Natural killer cell (primary cell): ENCODE results near the gene KCNN1. TPM values are rescaled to one million over a fixed set of nuclear protein-coding genes. Genes with fewer than 3 reads are reported as not detected.
A peak's percentile ranks its signal among the peaks of the same experiment; 100 is the strongest.

ENCODE experiments used
- ATAC-seq, 3 donors: fragments of 150-1000 bp in 2 of 3; fragments of 200-7000 bp in 1 of 3; cut with Tn5 transposase; 1 replicate in 1 of 3; 2 replicates in 2 of 3; pipeline ENCODE4 v1.10.0; 2021; ENCODE audit warnings: mild to moderate bottlenecking in 2 of 3, moderate library complexity in 2 of 3
- DNase-seq, 2 donors: peaks; one replicate each; pipeline versions ENCODE4 v3.0.0 to v3.0.0-alpha.2; 2013 to 2021; ENCODE audit warnings: mixed read lengths in 1 of 2
- H3K27ac ChIP-seq: one replicate; pipeline ENCODE4 v1.5.1; 2013; ENCODE audit warnings: mild to moderate bottlenecking, low read length
- H3K27me3 ChIP-seq: one replicate; pipeline ENCODE4 v1.6.1; 2013; ENCODE audit warnings: low read length; ENCODE audit not compliant: control insufficient read depth, insufficient read depth
- H3K36me3 ChIP-seq: one replicate; pipeline ENCODE4 v1.6.1; 2013; ENCODE audit warnings: low read length; ENCODE audit not compliant: control insufficient read depth, insufficient read depth
- H3K4me1 ChIP-seq: one replicate; pipeline ENCODE4 v1.6.1; 2013; ENCODE audit warnings: low read length; ENCODE audit not compliant: control insufficient read depth, insufficient read depth
- H3K4me3 ChIP-seq: one replicate; pipeline ENCODE4 v1.5.1; 2013; ENCODE audit warnings: low read length
- H3K9me3 ChIP-seq: one replicate; pipeline ENCODE4 v1.6.1; 2013; ENCODE audit warnings: low read length; ENCODE audit not compliant: control insufficient read depth, insufficient read depth
- H3K27ac Mint-ChIP-seq, 2 donors: one replicate each; pipeline ENCODE4 v1.8.0; 2022; ENCODE audit warnings: mild to moderate bottlenecking in 2 of 2, mixed read lengths in 2 of 2, moderate library complexity in 1 of 2
- H3K27me3 Mint-ChIP-seq, 2 donors: one replicate each; pipeline ENCODE4 v1.8.0; 2022; ENCODE audit warnings: low read depth in 2 of 2, mixed read lengths in 2 of 2
- H3K36me3 Mint-ChIP-seq: one replicate; pipeline ENCODE4 v1.8.0; 2022; ENCODE audit warnings: mixed read lengths
- H3K4me1 Mint-ChIP-seq, 2 donors: one replicate each; pipeline ENCODE4 v1.8.0; 2022; ENCODE audit warnings: mixed read lengths in 2 of 2
- H3K4me3 Mint-ChIP-seq: one replicate; pipeline ENCODE4 v1.8.0; 2022; ENCODE audit warnings: mild to moderate bottlenecking, moderate library complexity, mixed read lengths
- H3K9me3 Mint-ChIP-seq, 2 donors: one replicate each; pipeline ENCODE4 v1.8.0; 2022; ENCODE audit warnings: mixed read lengths in 2 of 2
- CTCF ChIP-seq: fragments of 200-600 bp; IDR thresholded peaks from one replicate; pipeline ENCODE4 v1.8.0; 2022; ENCODE audit warnings: antibody characterized with exemption
- WGBS: methylation state at CpG from one replicate; pipeline ENCODE4 v1.1.7; 2013; ENCODE audit warnings: missing lambda C conversion rate; ENCODE audit not compliant: insufficient coverage; 5-methylcytosine and 5-hydroxymethylcytosine counted together
- intact Hi-C: fragments of 100-400 bp; cut with micrococcal nuclease; formaldehyde crosslinking; loops from one replicate; pipeline ENCODE4 v1.14.2; 2022
- total RNA-seq, 4 donors: library from RNA; stranded (reverse); fragments of 120-200 nt in 1 of 4; gene quantifications; one replicate each; pipeline versions ENCODE4 v1.2.3 to v1.2.4, GENCODE V29; 2013 to 2022

KCNN1 gene
- total RNA-seq, 3 donors from 2014 or later (not counting 1 experiment from before 2014, with no cell fraction given) = not detected

GRCh38 chr19:18007044-18007916, 40.4 kb downstream of the KCNN1 start:
- peaks cover 34% of the 10 kb centered on the region for H3K36me3 ChIP-seq
- no peaks in the 10 kb centered on the region for H3K27me3 ChIP-seq
- peak; percentile 99 for TF ChIP-seq CTCF
- H3K27ac ChIP-seq = peak overlapping the region; percentile 77
- Mint-ChIP-seq H3K27ac (peak overlapping the region; percentile 94 to 95), H3K4me1 (peaks cover 11 to 25% of the 10 kb centered on the region in 2 donors), H3K9me3 (no peaks in the 10 kb centered on the region), H3K36me3 (no peaks in the 10 kb centered on the region), H3K4me3 (peak overlapping the region; percentile 95), H3K27me3 (no peaks in the 10 kb centered on the region)
- ATAC-seq (peak; percentile 60 to 82 (median 66)), DNase-seq (peak; percentile 82 to 92)
- intact Hi-C loops = loop anchor here (1.0 to 5.0 kb wide), 3 partner anchors 51 to 244 kb away; partner anchors contain the start of gene IFI30
- H3K4me1 ChIP-seq = peaks cover 41% of the 10 kb centered on the region
- WGBS = 5% methylated on average over 46 of the region's 46 CpGs
- peak overlapping the region; percentile 33 for H3K4me3 ChIP-seq
- H3K9me3 ChIP-seq = no peaks in the 10 kb centered on the region

GRCh38 chr19:18007917-18008673, 41.2 kb downstream of the KCNN1 start, which contains the start of gene ARRDC2:
Gene ARRDC2 (plus strand): TSS chr19:18008170. CDS start chr19:18008311, 141 bp downstream.
- peak within 1 kb of the TSS; percentile 95 for H3K4me3 Mint-ChIP-seq
- peaks cover 3% of the 10 kb centered on the region for H3K36me3 Mint-ChIP-seq
- Histone ChIP-seq H3K4me1 (peaks cover 33% of the 10 kb centered on the region), H3K27ac (peak within 1 kb of the TSS; percentile 77), H3K27me3 (no peaks in the 10 kb centered on the region), H3K4me3 (peak within 1 kb of the TSS; percentile 33), H3K36me3 (peaks cover 42% of the 10 kb centered on the region), H3K9me3 (no peaks in the 10 kb centered on the region)
- TF ChIP-seq CTCF = no peak
- intact Hi-C loops = loop anchor here (1.0 to 5.0 kb wide), 3 partner anchors 50 to 243 kb away; partner anchors contain the start of gene IFI30
- DNase-seq (peak; percentile 82 to 98), ATAC-seq (peak; percentile 84 to 92 (median 85))
- WGBS = 14% methylated on average over 92 of the region's 92 CpGs
- peaks cover 13 to 20% of the 10 kb centered on the region in 2 donors for H3K4me1 Mint-ChIP-seq
- no peaks in the 10 kb centered on the region for H3K9me3 Mint-ChIP-seq
- no peaks in the 10 kb centered on the region for H3K27me3 Mint-ChIP-seq
- peak within 1 kb of the TSS; percentile 94 to 95 for H3K27ac Mint-ChIP-seq

GRCh38 chr19:18008814-18009213, 41.9 kb downstream of the KCNN1 start:
- Mint-ChIP-seq H3K9me3 (no peaks in the 10 kb centered on the region), H3K36me3 (peaks cover 7% of the 10 kb centered on the region), H3K27me3 (no peaks in the 10 kb centered on the region), H3K4me3 (peak overlapping the region; percentile 85), H3K4me1 (peaks cover 16 to 27% of the 10 kb centered on the region in 2 donors), H3K27ac (peak overlapping the region; percentile 94 to 95)
- ATAC-seq (no peak), DNase-seq (no peak)
- peak overlapping the region; percentile 16 for H3K4me3 ChIP-seq
- 93% methylated on average over 11 of the region's 11 CpGs for WGBS
- peaks cover 31% of the 10 kb centered on the region for H3K4me1 ChIP-seq
- H3K27me3 ChIP-seq = no peaks in the 10 kb centered on the region
- no peak for TF ChIP-seq CTCF
- H3K36me3 ChIP-seq = peaks cover 49% of the 10 kb centered on the region
- H3K9me3 ChIP-seq = no peaks in the 10 kb centered on the region
- intact Hi-C loops = loop anchor here (5.0 kb wide), 1 partner anchor 163 kb away; the partner anchor contains the start of gene IFI30
- peak overlapping the region; percentile 77 for H3K27ac ChIP-seq
